DND-41 (cell line): Measurements from ENCODE around the gene LARP4B.

Experiments used
- CTCF ChIP-seq: IDR thresholded peaks from 2 replicates; pipeline ENCODE4 v1.5.1; 2012; ENCODE audit warnings: borderline replicate concordance, low read length, moderate library complexity, mild to moderate bottlenecking; ENCODE audit not compliant: poor library complexity, severe bottlenecking; ENCODE audit errors: extremely low read depth
- EZH2 ChIP-seq: IDR thresholded peaks from 3 replicates; pipeline ENCODE4 v1.6.1; 2012; ENCODE audit warnings: borderline replicate concordance, low read depth, mild to moderate bottlenecking, moderate library complexity, low read length, inconsistent platforms; ENCODE audit not compliant: severe bottlenecking

- TF ChIP-seq CTCF: no peak
- no peak for TF ChIP-seq EZH2
Observed at GRCh38 chr10:919481-919880, 12.0 kb downstream of the LARP4B start.
